Dedifferentiated amniotic fluid mesenchymal stem cell (primary cell): ENCODE results near the gene KCNJ11.

Experiments
- DNase-seq: peaks from one replicate; pipeline ENCODE4 v3.0.0-alpha.2; 2016; ENCODE audit errors: extremely low spot score

The KCNJ11 gene

DNA sequence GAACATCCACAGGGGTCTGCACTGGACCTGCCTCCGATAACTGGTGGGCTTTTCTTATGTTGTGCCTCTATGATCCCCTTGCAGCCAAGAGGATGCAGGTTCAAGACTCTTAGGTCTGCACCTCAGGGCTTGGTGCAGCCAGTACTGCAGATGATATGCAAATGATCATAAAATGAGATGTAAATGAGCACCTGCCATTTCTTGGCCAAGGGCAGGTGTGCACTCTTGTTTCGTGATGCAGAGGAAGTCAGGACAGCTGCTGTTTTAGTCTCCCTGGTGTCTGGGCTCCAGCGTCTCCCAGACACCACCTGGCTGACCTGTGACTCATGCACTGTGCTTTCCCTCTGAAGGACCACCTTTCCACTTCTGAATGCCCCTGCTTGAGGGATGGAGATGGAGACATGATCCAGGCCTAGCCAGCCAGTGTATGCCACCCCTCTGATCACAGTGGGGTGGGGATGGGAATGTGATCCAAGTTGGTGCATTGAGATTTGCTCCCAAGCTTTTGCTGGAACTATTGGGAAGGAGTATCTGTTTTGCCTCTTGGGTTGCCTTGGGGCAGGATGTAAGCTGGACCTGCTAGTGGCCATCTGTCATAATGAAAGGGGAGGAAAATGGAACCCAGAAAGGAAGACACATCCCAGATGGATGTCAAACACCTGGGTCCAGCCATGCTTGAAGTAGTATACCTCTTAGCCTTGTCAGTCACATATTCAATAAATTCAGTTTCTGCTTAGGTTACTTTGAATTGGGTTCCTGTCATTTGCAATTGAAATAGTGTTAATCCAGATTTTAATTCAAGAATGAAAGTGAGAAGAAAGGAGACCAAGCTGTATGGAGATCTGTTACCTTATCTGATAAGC lies 3.3 kb upstream of the KCNJ11 start:
- DNase-seq = no peak

DNA sequence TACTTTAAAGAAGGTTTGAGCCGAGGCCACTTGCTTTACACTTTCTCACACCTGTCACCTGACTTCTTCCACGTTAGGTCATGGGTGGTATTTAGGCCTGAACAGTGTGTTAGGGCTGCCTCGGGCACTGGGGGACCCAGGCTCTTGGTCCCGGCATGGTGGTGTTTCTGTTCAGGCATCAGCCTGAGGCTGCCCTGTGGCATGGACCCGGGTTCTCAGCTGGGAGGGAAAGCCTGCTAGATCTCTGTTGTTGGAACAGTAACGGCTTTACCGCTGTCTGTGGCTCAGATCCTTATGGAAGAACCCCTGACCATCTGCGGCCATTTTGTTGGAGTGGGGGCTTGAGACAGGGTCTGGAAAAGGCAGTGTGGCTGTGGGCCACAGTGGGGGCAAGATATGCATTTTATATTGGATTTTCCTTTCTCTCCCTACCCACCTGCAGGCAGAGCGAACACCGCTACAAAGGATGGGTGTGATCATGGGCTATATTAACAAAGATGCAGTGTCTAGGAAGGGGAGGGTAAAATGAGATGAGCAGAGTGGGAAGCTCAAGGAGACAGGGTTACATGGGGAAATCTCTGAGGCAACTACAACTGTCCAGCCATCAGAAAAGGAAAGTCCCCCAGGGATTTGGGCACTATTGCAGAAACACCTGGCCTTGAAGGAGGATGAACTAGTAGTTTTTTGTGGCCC lies 1.6 kb upstream of the KCNJ11 start:
- DNase-seq = no peak

DNA sequence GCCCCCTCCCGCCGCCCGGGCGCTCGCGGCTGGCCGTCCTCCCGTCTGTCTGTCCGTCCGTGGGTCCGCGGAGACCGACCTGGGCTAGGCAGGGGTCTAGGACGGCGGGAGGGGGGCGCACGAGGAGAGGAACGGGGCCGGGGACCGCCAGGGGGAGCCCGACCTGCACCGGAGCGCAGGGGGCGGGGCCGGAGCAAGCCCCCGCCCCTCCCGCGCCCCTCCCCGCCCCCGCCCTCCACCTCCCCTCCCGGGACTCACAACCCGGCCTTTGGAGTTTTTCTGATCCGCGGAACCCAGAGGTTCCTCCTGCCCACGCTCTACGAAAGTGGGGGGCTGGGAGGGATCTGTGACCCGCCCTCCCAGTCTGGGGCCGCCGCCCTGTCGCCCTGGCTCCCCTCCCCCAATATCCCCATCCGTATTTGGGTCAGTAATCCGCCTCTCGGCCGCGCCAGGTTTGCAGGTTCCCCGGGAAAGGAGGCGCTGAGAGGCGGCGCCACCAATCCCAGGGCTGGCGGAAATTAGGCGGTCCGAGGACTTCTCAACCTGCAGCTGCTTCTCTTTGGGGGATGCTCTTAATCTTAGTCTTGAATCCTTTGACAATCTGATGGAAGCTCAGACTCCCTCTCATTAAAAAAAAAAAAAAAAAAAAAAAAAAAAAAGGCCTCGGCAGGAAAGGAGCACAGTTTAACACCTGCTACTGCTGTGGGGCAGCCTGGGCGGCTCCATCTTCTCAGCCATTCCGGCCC lies 925 bp upstream of the KCNJ11 start:
- no peak for DNase-seq

DNA sequence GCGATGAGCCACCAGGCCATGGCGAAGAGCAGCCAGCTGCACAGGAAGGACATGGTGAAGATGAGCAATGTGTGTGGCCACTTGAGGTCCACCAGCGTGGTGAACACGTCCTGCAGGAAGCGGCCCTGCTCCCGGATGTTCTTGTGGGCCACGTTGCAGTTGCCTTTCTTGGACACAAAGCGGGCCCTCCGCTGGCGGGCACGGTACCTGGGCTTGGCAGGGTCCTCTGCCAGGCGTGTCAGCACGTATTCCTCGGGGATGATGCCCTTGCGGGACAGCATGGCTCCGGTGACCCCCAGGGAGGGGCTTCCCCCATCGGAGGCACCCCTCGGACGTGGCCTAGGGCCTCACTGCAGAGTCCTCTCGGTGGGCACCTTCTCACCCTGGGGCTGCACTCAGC lies 648 bp downstream of the KCNJ11 start:
- DNase-seq = no peak

DNA sequence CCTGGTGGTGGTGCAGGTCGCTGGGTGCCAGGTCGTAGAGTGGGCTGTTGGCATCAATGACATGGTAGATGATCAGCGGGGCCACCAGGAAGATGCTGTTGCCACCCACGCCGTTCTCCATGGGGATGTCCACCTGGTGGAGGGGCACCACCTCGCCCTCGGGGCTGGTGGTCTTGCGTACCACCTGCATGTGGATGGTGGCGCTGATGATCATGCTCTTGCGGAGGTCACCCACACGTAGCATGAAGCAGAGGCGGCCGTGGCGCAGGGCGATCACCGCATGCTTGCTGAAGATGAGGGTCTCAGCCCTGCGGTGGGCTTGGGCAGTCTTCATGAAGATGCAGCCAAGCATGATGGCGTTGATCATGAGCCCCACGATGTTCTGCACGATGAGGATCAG lies 1.2 kb downstream of the KCNJ11 start:
- no peak for DNase-seq

DNA sequence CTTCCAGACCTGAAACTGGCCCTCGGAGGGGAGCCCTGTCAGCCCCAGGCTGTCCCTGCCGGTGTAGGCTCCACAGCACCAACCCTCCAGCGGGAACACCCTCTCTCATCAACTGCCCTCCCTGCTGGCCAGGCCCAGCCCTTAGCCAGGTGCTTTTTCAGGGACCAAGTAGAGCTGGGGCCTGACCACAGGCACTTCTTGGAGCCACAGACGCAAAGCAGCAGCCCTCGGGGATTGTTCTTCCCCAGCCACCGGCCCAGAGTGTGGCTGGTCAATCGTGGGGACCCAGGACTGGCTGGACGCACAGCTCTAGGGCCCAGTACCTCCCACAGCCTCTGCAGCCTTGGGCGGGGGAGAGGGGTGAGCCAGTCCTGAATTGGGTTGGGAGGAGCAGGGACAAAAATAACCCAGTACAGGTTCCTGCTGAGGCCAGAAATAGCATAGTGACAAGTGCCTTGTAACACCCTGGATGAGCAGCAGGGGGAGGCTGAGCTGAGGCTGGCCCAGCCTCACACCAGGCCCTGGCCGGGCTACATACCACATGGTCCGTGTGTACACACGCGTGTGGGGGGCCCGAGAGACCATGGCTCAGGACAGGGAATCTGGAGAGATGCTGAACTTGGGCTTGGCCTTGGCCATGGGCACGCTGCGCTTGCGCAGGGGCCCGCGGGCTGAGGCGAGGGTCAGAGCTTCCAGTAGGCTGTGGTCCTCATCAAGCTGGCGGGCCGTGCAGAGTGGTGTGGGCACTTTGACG lies 2.0 kb downstream of the KCNJ11 start:
- peak; percentile 15 for DNase-seq

DNA sequence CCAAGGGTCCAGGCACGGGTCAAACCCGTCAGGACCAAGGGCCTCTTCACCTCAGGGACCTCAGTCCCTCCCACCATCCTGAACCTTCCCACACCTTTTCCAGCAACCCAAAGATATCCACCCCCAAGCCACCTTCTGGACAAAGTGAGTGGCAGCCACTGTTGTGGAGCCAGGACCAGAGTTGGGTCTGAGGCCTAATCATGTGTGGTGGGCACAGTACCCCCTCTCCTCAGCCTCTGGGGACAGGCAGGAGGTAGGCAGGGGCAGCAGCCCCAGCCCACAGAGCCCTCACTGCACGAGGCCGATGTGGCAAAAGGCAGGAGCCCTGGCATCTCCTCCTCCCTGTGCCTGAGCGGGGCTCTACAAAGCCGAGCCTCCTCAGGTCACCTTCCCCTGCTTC lies 2.5 kb downstream of the KCNJ11 start:
- no peak for DNase-seq

DNA sequence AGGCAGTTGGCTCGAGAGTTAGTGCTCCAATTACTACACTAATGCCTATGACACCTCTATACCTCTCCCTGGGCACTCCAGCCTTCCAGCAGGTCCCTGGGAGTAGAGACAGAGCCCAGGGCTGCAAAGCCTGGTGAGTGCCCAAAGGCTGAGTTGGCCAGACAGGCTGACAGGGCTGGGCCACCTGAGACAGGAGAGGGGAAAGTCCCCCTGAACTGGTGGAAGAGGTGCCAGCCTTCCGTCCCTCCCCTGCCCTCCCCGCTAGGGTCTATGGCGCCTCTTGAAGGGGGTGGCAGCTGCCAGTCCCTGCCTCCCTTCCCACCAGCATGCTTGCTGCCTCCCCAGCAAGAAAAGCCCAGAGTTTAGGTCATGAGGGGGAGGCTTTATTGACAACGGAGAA lies 3.0 kb downstream of the KCNJ11 start:
- no peak for DNase-seq

DNA sequence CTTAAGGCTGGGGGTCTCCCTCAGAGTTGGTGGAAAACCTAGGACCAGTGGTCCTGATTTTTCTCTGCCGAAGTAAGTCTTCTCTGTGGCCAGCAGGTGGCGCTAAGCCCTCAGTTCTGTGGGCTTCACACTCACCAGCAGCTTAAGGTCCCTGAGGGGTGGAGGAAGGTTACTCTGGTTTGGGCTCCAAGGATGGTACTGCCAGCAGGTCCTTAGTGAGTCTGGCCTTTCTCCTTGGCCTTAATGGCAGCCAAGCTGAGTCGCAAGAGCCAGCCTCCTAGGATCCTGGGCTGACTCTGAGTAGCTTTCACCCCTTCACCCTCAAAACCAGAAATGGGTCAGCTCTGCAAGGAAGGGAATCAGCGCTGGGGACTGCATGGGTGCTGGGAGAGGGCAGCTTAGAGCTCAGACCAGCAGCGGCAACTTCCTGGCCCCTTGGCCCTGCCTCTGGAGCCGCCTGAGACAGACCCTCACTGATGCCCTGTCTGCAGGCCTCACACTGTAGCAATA lies 4.4 kb downstream of the KCNJ11 start:
- peak; percentile 61 for DNase-seq

DNA sequence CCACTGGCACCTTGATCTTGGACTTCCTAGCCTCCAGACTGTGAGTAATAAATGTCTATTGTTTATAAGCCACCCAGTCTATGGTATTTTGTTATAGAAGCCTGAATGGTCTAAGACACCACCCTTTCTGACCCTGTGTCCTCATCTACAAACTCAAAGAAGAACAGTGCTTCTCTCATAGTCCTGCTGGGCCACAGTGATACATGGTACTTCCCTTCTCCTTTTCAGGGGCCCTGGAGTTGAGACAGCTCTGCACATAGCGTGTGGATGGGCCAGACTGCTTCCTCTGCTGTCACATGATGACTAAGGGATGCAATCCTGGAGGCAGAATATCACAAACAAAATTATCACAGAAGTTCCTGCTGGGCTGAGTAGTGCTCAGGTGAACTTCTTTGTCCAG lies 5.0 kb downstream of the KCNJ11 start:
- no peak for DNase-seq

DNA sequence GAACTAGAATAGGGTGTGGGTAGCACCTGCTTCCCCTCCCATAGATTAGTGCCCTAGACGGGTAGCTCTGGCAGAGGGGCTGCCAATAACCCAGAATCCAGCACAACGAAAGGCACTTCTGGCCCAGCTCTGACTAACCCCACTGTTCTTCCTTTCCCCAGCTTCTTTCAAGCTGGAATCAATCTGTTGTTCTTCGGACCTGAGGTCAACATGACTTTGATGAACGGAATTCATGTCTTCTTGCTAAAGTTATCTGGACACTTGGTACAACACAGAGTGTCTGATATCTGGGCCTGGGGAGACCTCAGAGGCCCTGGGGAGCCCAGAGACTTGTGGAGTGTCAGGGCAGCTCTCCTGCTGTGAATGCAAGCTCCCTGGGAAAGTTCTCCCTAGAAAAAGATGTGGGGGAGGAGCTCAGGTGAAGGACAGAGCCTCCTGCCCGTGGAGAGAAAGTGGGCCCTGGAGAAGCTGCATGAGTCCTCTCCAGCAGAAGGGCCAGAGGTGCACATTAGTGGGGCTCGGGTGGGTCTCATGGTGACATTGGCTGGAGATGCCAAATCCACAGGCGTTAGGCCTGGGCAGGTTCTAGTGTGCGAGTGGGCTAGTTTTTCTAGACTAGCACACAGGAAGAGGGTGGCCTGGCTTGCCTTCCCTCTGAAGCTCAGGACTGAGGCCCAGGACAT lies 6.3 kb downstream of the KCNJ11 start:
- no peak for DNase-seq

DNA sequence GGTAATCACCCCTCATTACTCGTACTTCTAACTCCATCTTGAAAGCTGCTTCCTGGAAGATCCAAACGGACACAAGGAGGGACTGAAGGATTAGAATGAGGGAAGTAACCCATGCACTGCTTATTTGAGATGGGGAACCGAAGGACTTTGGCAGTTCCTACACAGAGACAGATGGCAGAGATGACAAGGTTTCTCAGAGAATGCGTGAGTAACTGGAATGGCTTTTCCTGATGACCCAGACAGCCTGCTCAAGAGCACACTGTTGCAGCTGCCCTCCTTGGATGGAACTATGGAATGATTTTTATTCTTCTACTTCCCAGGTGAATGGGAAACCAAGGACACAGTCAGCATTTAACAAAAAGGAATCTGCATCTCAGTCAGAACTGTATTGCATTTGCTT lies 7.3 kb downstream of the KCNJ11 start:
- DNase-seq = no peak

DNA sequence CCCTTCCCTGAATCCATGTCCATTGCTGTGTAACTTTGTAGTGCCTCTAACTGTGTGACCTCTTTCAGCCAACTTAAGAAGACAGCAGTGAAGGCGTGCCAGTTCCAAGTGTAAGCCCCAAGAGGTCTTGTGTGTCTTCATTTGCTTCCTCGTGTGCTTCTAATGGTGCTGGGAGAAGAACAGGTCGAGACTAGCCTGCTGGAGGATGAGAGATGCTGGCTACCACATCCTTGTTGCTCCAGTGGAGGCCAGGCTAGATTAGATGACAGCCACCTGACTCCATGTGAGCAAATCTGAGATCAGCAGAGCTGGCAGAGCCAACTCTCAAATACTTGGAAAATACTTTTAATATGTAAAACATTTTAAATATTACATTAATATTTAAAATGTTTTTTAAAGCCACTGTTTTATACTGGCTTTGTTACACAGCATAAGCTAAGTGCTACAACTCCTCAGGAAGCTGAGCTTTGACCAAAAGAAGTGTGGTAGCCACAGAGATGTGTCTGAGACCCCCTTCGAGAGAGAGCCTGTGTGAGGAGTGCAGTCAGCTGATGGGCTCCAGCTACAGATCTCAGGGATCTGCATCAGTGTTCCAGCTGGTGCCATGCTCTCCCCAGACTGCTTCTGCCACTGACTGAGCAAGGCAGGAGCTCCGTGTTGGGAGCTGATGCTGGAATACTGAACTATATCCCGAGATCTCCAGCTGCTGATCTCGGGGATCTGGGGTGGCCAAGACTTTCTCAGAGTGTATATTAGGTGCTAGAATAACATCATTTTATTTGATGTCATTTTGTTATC lies 8.9 kb downstream of the KCNJ11 start:
- no peak for DNase-seq

DNA sequence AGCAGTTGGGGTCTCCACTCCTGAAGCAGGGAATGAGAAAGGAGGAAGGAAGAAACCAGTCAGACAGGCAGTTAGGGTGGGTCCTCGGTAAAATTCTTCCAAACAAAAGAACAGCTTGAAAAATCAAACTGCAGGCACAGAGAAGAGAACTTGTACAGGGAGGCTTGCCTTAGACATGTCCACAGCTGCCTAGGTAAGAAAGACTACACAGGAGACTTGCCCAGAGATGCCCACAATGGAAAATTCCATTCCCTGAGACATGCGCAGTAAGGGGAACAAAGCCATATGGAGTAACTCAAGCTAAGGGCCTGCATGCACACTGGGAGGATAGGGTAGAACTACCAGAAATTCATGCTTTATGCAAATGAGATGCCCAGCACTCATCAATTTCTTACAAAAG lies 9.8 kb downstream of the KCNJ11 start:
- DNase-seq = no peak

DNA sequence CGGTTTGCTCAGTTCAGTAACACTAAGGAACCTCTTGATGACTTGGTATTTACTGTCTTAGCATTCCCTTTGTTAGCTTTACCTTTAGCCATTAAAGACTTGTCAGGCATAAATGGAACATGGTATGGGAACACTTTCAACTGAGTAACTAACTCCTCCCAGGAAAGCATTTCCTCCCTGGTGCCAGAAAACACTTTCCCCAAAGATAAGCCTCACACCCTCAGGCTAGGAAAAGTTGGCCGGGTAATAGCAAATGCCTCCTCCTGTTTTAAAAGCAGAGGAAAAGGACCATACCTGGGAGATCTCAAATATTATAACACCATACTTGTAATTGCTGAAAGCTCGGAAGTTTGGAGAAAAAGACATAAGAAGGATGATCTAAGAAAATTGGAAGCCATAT lies 12.0 kb downstream of the KCNJ11 start:
- no peak for DNase-seq

DNA sequence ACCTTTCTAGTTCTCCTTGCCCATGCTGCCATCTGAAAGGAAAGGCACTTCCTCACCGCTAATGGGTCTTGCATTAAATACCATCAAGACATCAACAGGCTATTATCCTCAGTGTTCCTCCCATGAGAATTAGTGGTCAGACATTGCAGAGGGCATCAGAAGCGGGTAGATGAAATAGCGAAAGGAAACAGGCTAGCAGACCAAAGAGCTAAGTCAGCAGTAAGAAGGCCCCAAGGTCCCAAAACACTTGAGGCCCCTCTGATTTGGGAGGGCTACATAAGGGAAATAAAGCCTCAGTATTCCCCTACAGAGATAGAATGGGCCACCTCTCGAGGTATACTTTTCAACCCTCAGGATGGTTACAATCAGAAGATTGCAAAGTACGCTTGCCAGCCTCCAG lies 12.9 kb downstream of the KCNJ11 start:
- no peak for DNase-seq

DNA sequence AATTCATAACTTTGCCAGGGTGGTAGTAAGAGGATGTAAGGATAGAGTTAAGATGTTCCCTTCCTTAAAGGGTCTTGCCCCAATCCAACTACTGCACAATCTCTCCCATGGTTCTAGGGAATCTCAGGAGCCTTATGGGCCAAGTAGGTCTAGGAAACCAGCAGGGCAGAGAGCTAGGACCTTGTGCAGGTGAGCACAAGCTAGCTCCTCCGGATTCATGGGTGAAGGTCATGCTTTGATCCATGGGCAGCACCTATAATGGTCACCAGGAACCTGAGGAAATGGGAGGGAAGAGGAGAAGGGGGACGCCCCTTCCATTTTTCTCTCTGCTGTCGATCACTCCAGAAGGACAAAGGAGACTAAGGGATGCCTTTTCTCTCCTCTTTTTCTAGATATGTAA lies 16.8 kb downstream of the KCNJ11 start:
- DNase-seq = no peak

DNA sequence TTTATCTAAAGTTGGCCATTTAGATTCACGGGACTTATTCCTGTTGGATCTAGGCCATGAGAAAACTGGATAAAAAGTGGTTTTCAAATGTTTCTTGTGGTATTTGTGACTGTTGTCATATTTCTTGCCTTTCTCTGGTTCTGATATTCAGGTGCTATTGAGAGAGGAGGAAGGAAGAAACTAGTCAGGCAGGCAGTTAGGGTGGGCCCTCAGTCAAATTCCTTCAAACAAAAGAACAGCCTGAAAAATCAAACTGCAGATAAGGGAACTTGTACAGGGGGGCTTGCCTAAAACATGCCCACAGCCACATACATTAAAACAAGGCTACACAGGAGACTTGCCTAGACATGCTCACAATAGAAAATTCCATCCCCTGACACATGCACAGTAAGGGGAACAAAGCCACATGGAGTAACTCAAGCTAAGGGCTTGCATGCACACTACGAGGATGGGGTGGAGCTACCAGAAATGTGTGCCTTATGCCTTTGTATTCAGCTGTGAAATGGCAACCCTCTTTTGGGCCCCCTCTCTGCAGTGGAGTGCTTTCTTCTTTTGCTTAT lies 18.7 kb downstream of the KCNJ11 start:
- DNase-seq = no peak

DNA sequence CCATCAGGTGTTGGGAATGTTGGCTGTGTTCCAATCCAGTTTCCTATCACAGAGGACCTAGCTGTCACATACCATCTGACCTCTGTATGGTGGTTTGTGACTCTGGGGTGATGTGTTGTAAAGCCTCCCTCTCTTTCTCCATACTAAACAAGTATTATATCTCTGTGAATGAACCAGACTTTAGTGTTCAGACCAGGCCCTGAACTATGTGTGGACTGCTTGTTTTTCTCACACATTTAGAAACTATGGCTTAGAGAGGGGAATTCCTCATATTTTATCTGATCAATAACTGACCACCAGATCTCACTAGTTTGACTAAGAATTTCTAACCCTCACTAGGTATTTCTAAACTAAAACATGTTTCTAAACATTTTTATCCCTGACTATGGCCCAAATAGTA lies 19.4 kb downstream of the KCNJ11 start:
- no peak for DNase-seq

DNA sequence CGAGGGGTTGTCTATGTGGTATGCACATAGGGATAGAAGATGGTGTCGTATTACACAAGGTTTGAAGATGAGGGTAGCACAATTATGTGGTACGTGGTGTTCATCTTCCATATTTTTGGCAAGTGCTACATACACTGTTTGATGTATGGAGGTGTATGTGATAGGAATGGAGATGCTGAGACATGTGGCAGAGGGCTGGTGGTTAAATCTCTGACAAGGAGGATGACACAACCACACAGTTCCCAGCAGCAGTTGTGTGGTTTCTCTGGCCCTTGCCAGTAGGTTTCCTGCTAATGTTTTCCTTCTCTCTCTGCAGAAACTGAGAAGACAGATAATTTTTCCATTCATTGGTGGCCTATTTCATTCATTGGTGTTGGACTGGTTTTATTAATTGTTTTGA lies 19.9 kb downstream of the KCNJ11 start:
- DNase-seq = no peak
